Measurements from ENCODE around the gene ADAR.

ADAR gene

GRCh38 chr1:154586231-154586630, 21.8 kb downstream of the ADAR start:
- no peak for DNase-seq (ENCODE audit: low read depth)

GRCh38 chr1:154584267-154584994, 23.6 kb downstream of the ADAR start:
- no peak for DNase-seq (ENCODE audit: low read depth)

- no peak for DNase-seq (ENCODE audit: low read depth)
These were observed 24.2 kb downstream of the ADAR start for GRCh38 chr1:154583773-154584172.

- DNase-seq (ENCODE audit: low read depth) = no peak
These were observed 25.1 kb downstream of the ADAR start for GRCh38 chr1:154582885-154583284.

GRCh38 chr1:154581766-154582165, 26.2 kb downstream of the ADAR start:
- DNase-seq (ENCODE audit: low read depth) = no peak

GRCh38 chr1:154579374-154579773, 28.6 kb downstream of the ADAR start:
- DNase-seq (ENCODE audit: low read depth) = no peak

- peak; percentile 12 for DNase-seq (ENCODE audit: low read depth)
These were observed 29.9 kb downstream of the ADAR start for GRCh38 chr1:154578058-154578418.

- DNase-seq (ENCODE audit: low read depth) = no peak
These were observed 30.5 kb downstream of the ADAR start for GRCh38 chr1:154577346-154578057.

GRCh38 chr1:154575951-154576566, 31.9 kb downstream of the ADAR start:
- no peak for DNase-seq (ENCODE audit: low read depth)

- DNase-seq (ENCODE audit: low read depth) = no peak
These were observed 32.6 kb downstream of the ADAR start for GRCh38 chr1:154575147-154575927.

- no peak for DNase-seq (ENCODE audit: low read depth)
These were observed 33.3 kb downstream of the ADAR start for GRCh38 chr1:154574716-154575115.

- no peak for DNase-seq (ENCODE audit: low read depth)
These were observed 34.8 kb downstream of the ADAR start for GRCh38 chr1:154573168-154573510.

- DNase-seq (ENCODE audit: low read depth) = no peak
These were observed 35.4 kb downstream of the ADAR start for GRCh38 chr1:154572468-154573167.

- no peak for DNase-seq (ENCODE audit: low read depth)
These were observed 36.1 kb downstream of the ADAR start for GRCh38 chr1:154571964-154572288.

- no peak for DNase-seq (ENCODE audit: low read depth)
These were observed 36.6 kb downstream of the ADAR start for GRCh38 chr1:154571244-154571963.

- DNase-seq (ENCODE audit: low read depth) = no peak
These were observed 39.7 kb downstream of the ADAR start for GRCh38 chr1:154568157-154568815.

GRCh38 chr1:154567386-154568156, 40.4 kb downstream of the ADAR start, which contains the start of gene CHRNB2:
Gene CHRNB2 (plus strand): TSS chr1:154567778. CDS start chr1:154568045, 267 bp downstream.
- DNase-seq (ENCODE audit: low read depth) = no peak

- DNase-seq (ENCODE audit: low read depth) = no peak
These were observed 42.1 kb downstream of the ADAR start for GRCh38 chr1:154565876-154566275.

GRCh38 chr1:154559466-154560044, 48.4 kb downstream of the ADAR start:
- DNase-seq (ENCODE audit: low read depth) = peak; percentile 87

Measured in fibroblast of gingiva (primary cell).